Pancreas (tissue), 10 donors: ENCODE data around the gene P2RX4. TPM values are rescaled to one million over a fixed set of nuclear protein-coding genes. Genes with fewer than 3 reads are reported as not detected.
"Not testable (repeated sequence)": the region's sequence is repeated elsewhere in the genome, so short reads cannot be mapped to it uniquely, and the experiment has no call there.

Source experiments
- ATAC-seq, 4 donors: fragments of 200-7000 bp; cut with Tn5 transposase; one replicate each; pipeline versions ENCODE4 v1.8.0 to v1.9.1; 2020; ENCODE audit warnings: mild to moderate bottlenecking in 4 of 4, moderate library complexity in 4 of 4
- DNase-seq, 6 donors: peaks; one replicate each; pipeline ENCODE4 v3.0.0-alpha.2; 2020
- FAIRE-seq: peaks from 2 replicates; lab custom pipeline; 2012; peaks lifted over from hg19 to GRCh38; lab: Jason Lieb, UNC
- H3K27ac ChIP-seq, 4 donors: fragments of 200-600 bp; sonication (generic); 1 replicate in 3 of 4; 2 replicates in 1 of 4; pipeline versions ENCODE4 v1.5.0 to v1.8.0; 2020
- H3K27me3 ChIP-seq, 4 donors: fragments of 200-600 bp; one replicate each; pipeline ENCODE4 v1.8.0; 2021
- H3K36me3 ChIP-seq, 3 donors: fragments of 200-600 bp; sonication (generic) in 1 of 3; one replicate each; pipeline versions ENCODE4 v1.5.0 to v1.8.0; 2020 to 2021
- H3K4me1 ChIP-seq, 3 donors: fragments of 200-600 bp; one replicate each; pipeline ENCODE4 v1.8.0; 2021
- H3K4me3 ChIP-seq, 4 donors: fragments of 200-600 bp; sonication (generic) in 2 of 4; one replicate each; pipeline versions ENCODE4 v1.5.0 to v1.8.0; 2020 to 2021
- H3K9me3 ChIP-seq, 4 donors: fragments of 200-600 bp; one replicate each; pipeline ENCODE4 v1.8.0; 2021
- WGBS, 2 donors: extraction: QIAGEN DNeasy Blood & Tissue Kit; methylation state at CpG; one replicate each; pipeline ENCODE4 v1.1.7; 2013; 5-methylcytosine and 5-hydroxymethylcytosine counted together
- intact Hi-C, 3 donors: fragments of 100-400 bp; cut with DNase I; formaldehyde crosslinking; loops; one replicate each; pipeline versions ENCODE4 v1.11.1 to v1.14.2; 2022
- polyA plus RNA-seq, 2 donors: library from polyadenylated mRNA; stranded (reverse); fragments of 200-250 nt; gene quantifications; one replicate each; pipeline ENCODE4 v1.2.3, GENCODE V29; 2013
- total RNA-seq, 6 donors: library from RNA; stranded (reverse); fragmentation: NEBNext Ultra II Directional in 4 of 6; extraction: Animal tissue kit (Norgen Biotek cat#: 25700) in 4 of 6; gene quantifications; one replicate each; pipeline versions ENCODE4 v1.2.1 to v1.2.4, GENCODE V29; 2021 to 2023
- TF ChIP-seq, protein P1 (sequence below), 4 donors: fragments of 200-600 bp; sonication (generic) in 3 of 4; IDR thresholded peaks; one replicate each; pipeline versions ENCODE4 v1.5.0 to v1.8.0; 2021; ENCODE audit warnings: antibody characterized with exemption in 4 of 4
- donor health status: healthy with polysubstance abuse.
- donor health status: DM: no; HTN: no; CAD: no; lungs with moderate emphysema.
- donor health status: DM: no; HTN: no; CAD: no.
- donor health status: control.
- donor health status: control.
- donor health status: Bipolar disorder and iron deficiency.
- donor health status: DM: yes; HTN: yes; CAD: no.
- donor health status: DM: no; HTN: no; CAD: no.
- donor health status: DM: no; HTN: no; CAD: no.
- donor health status: DM: yes; HTN: yes; CAD: no.

P2RX4 gene
- total and polyA plus RNA-seq, 8 donors = 27.5 to 60.1 (median 33.1) TPM

DNA sequence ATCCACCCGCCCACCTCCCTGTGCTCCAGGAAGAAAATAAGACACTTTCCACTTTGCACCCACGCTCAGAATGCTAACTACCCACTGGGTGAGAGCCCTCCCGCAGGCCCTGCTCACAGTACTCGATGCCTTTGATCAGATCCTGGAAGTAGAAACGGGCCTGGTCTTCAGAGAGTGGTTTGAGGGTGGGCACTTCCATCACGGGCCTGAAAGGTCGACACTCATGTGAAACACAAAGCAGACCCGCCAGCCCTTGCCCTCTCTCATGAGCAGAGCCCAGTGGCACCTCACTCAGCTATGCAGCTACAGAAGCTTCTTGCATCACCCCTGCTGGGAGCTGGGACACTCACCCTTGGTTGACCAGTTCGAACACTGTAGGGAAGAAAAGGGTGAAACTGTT, 45.5 kb downstream of the P2RX4 start:
- peak in 1 of 6 donors; percentile 29 for DNase-seq
- no peak overlapping the region for H3K4me3 ChIP-seq
- intact Hi-C loops = no loop called here
- no peaks in the 10 kb centered on the region for H3K27me3 ChIP-seq
- no peaks in the 10 kb centered on the region for H3K9me3 ChIP-seq
- WGBS, 2 donors = 93% methylated on average over 9 of the region's 9 CpGs
- no peaks in the 10 kb centered on the region for H3K4me1 ChIP-seq
- ATAC-seq = no peak
- TF ChIP-seq, protein P1, sequence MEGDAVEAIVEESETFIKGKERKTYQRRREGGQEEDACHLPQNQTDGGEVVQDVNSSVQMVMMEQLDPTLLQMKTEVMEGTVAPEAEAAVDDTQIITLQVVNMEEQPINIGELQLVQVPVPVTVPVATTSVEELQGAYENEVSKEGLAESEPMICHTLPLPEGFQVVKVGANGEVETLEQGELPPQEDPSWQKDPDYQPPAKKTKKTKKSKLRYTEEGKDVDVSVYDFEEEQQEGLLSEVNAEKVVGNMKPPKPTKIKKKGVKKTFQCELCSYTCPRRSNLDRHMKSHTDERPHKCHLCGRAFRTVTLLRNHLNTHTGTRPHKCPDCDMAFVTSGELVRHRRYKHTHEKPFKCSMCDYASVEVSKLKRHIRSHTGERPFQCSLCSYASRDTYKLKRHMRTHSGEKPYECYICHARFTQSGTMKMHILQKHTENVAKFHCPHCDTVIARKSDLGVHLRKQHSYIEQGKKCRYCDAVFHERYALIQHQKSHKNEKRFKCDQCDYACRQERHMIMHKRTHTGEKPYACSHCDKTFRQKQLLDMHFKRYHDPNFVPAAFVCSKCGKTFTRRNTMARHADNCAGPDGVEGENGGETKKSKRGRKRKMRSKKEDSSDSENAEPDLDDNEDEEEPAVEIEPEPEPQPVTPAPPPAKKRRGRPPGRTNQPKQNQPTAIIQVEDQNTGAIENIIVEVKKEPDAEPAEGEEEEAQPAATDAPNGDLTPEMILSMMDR (IDR thresholded peaks at IDR 0.05) = no peak
- H3K36me3 ChIP-seq = peaks cover 0 to 15% (median 4%) of the 10 kb centered on the region in 3 donors
- no peak for FAIRE-seq
- no peak overlapping the region for H3K27ac ChIP-seq

- FAIRE-seq, H3K27me3 ChIP-seq, ATAC-seq, intact Hi-C loops, H3K4me1 ChIP-seq, H3K4me3 ChIP-seq, H3K9me3 ChIP-seq, H3K27ac ChIP-seq: not testable (repeated sequence)
- WGBS, 2 donors = 94% methylated on average over 8 of the region's 8 CpGs
- peak in 1 of 6 donors; percentile 15 for DNase-seq
- peaks cover 0 to 13% (median 2%) of the 10 kb centered on the region in 3 donors for H3K36me3 ChIP-seq
Observed at GRCh38 chr12:121257704-121258449, 47.9 kb downstream of the P2RX4 start.

- Histone ChIP-seq H3K27ac (no peak overlapping the region), H3K27me3 (no peaks in the 10 kb centered on the region), H3K4me3 (no peak overlapping the region), H3K9me3 (no peaks in the 10 kb centered on the region), H3K4me1 (no peaks in the 10 kb centered on the region), H3K36me3 (peaks cover 0 to 17% (median 3%) of the 10 kb centered on the region in 3 donors)
- WGBS, 2 donors = 98% methylated on average over 11 of the region's 11 CpGs
- ATAC-seq = no peak
- intact Hi-C loops = no loop called here
- TF ChIP-seq, protein P1 (IDR thresholded peaks at IDR 0.05) = no peak
- FAIRE-seq = no peak
- DNase-seq = no peak
Observed at GRCh38 chr12:121259074-121259473, 49.1 kb downstream of the P2RX4 start.

DNA sequence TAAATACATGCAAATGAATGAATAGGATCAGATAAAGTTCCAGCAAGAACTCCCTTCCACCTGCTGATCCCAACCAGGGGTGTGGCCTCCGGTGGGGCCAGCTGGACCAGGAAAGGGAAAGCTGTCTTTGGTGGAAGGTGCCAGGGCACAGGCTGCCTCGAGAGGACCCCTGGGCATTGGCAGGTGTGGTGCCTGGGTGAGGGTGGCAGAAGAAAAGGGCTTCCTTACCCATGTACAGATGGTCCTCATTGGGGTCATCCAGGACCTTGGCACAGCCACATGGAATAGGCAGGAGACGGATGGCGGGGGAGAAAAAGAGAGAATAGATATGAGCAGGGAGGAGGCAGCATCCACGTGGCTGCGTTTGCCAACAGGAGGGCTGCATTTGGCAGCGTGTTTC, 50.2 kb downstream of the P2RX4 start:
- intact Hi-C loops = no loop called here
- ATAC-seq (no peak), DNase-seq (no peak), FAIRE-seq (no peak)
- WGBS, 2 donors = 89 to 91% methylated on average over 7 of the region's 7 CpGs
- Histone ChIP-seq H3K27me3 (no peaks in the 10 kb centered on the region), H3K27ac (no peak overlapping the region), H3K9me3 (no peaks in the 10 kb centered on the region), H3K4me3 (no peak overlapping the region), H3K4me1 (no peaks in the 10 kb centered on the region), H3K36me3 (peaks cover 0 to 17% (median 3%) of the 10 kb centered on the region in 3 donors)
- TF ChIP-seq, protein P1 (IDR thresholded peaks at IDR 0.05) = no peak

- Histone ChIP-seq H3K9me3 (no peaks in the 10 kb centered on the region), H3K4me3 (no peak overlapping the region), H3K27me3 (no peaks in the 10 kb centered on the region), H3K4me1 (no peaks in the 10 kb centered on the region), H3K27ac (no peak overlapping the region), H3K36me3 (peaks cover 0 to 17% (median 3%) of the 10 kb centered on the region in 3 donors)
- TF ChIP-seq, protein P1 (IDR thresholded peaks at IDR 0.05) = no peak
- ATAC-seq (no peak), FAIRE-seq (no peak), DNase-seq (no peak)
- intact Hi-C loops = no loop called here
- WGBS, 2 donors = 83 to 88% methylated on average over 6 of the region's 6 CpGs
Observed at GRCh38 chr12:121261398-121261797, 51.5 kb downstream of the P2RX4 start.
